Activated CD4-positive, CD25-positive, alpha-beta regulatory T cell treated with anti-CD3 and anti-CD28 coated beads, Interleukin-2, amount 50 U/mL, for 72 hours (primary cell): ENCODE results near the gene C1QTNF6.
"Not testable (repeated sequence)": the region's sequence is repeated elsewhere in the genome, so short reads cannot be mapped to it uniquely, and the experiment has no call there.

Source experiments
- DNase-seq: peaks from one replicate; pipeline ENCODE4 v3.0.0; 2021

The C1QTNF6 gene

DNA sequence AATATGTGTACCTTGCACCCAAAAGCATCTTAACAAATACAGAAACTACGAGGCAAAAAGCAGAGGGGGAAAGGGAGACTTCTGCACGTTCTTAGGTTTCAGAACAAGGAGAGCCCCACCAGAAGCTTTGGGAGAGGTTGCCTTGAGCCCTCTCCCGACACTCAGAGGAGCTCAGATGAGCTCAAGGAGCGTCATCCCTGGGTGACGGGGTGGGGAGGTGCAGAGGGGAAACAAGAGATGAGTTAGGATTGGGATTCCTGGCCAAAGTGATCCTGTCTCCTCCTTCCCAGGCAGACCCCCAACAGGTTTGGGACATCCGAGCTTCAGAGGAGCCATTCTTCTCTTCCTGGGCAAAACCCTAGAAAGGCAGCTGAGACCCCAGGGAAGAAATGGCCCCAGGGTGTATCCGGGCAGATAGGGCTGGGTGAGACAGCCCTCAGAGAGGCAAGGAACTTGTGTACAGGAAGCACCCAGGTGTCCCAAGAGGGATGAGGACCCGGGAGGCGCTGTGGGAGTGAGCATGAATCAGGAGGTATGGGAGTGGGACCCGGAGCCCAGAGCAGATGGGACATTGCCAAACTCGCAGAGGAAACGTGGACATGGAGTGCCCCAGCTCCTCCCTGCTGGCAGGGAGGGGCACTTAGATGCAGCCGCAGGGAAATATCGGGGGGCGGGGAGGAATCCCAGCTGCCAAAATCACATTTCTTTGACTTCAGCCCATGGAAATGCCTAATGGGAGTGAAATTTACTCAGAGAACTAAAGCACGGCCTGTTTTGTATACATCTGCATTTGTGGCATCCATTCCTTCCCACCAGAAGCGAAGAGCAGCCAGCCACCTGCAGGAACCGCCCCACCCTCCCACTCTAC is 12.4 kb downstream of the C1QTNF6 start:
- no peak for DNase-seq

DNA sequence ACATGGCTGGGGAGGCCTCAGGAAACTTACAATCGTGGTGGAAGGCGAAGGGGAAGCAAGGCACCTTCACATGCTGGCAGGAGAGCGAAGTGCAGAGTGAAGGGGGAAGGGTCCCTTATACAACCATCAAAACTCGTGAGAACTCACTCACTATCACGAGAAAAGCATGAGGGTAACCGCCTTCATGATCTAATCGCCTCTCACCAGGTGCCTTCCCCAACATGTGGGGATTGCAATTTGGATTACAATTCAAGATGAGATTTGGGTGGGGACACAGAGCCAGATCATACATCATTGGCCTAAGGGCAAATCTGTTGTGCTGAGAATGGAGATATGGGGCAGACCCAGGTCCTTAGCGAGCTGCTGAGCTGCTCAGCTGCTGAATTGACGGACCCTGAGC is 13.1 kb downstream of the C1QTNF6 start:
- DNase-seq = no peak

DNA sequence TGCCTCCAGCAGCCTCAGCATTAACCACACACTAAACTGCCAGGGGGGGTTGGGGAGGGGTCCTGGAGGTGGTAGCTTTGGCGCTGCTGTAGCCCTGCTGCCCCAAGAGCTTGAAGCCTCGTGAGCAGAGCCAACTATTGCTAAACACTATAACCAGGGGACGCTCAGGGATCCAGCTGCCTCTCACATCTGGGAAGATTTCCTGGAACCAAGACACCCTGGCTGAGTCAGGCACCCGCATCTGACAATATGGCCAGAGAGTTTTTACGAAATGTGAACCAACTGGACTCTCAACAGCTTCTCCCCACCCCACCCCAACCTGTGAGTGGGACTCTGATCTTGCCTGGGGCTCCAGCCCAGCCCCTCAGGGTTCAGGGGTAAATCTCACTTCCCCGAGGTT is 14.3 kb downstream of the C1QTNF6 start:
- DNase-seq = no peak

DNA sequence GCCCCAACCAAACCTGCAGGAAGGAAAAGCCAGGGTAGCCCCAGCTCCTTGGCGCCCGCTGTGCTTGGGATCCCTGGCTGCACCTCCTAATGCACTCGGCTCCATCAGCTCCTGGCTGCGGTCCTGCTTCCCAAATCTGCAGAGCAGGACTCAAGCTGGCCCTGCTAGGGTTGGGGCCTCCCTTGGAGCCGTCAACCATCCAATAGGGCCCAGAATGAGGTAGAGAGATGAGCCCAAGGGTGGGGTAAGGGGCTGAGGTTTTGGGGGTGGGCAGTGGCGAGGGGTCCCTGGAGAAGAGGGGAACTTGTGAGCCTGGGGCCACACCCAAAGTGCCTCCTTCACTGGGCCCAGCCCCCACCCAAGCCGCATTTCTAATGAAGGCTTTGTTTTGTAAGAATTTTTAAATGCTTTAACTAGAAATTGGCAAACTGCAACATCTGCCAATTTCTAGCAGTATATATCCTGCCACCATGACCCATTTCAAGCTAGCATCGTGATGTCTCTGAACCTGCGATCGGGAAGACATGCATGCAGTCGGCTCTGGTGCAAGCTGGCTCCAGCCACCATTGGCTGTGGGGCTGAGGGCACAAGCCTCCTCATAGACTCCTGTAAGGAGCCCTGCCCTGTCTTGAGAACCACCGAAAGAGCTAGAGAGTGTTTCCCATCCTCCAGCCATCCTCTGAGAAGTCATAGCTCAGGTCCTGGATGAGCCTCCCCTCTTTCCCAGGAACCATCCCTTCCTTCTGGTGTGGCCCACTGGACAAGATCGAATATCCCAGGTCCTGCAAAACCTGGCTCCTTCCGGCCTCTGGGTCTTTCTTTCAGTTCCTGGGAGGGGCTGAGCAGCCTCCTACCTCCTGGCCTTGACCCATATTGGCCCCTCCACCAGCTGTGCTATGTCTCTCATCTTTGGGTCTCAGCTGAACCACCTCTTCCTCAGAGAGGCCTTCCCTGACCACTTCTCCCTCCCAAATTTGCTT is 15.5 kb downstream of the C1QTNF6 start:
- DNase-seq = no peak

DNA sequence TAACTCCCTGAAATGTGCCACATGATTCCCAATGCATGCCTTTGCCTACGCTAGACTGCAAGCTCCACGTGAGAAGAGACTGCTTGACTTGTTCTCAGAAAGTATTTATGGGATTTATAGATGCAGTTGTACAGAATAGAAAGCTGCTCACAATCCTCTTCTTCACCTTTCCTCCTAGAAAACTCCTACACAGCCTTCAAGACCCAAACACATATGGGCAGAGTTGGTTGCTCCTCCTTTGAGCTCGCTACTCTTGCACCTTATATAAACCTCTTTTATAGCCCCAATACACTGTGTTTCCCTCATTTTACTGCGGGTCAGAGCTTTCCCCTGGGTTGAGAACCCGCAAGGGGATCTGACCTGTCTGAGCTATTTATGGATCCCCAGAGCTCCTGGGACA is 16.4 kb downstream of the C1QTNF6 start:
- no peak for DNase-seq

DNA sequence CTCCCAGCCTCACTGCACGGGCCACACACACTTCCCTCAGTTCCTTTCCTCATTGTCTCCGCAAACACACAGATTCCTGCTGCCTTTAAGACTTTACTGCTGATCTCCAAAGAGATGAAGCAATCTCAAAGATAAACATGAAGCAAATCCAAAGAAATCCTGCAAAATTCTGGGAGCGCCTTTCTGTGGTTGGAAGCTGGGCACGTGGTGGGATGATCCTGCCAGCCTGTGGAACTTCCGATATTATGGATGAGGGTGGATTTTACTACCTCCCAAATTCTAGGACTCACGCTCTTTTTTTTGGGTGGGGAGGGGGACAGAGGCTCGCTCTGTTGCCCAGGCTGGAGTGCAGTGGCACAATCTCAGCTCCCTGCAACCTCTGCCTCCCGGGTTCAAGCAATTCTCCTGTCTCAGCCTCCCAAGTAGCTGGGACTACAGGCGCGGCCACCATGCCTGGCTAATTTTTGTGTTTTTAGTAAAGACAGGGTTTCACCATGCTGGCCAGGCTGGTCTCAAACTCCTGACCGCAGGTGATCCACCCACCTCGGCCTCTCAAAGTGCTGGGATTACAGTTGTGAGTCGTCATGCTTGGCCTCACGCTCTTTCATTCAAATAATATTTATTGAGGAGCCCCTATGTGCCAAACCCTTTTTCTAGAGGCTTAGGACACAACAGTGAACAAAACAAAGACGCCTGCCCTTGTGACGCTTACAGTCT is 17.2 kb downstream of the C1QTNF6 start:
- DNase-seq = not testable (repeated sequence)

DNA sequence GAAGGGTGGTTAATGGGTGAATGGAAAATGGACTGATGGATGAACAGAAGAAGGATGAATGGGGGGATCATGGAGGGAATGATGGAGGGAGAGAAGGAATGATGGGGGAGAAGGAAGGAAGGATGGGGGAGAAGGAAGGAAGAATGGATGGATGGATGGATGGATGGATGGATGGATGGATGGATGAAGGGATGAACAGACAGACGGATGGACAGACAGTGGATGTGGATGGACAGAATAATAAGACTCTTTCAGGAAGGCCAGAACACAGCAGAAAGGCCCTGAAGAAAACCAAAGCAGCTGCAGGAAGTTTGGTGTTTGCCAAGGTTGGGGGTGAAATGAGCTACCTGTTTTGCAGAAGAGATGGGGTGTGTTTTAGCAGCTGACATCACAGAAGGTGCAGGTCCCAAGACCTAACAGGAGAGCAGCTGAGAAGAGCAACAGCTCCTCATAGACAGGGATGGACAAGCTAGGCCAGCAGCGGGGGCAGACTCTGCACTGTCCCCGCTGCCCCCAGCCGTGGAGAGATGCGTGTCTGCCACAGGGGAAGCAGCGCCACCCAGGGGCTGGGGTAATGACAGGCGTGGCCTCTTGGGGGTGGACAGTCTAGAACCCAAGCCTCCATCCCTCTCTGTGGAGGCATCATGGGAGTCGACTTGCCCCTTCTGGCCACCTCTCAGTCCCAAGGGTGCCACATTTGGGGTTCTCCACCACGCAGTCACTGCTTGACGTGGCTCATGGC is 17.9 kb downstream of the C1QTNF6 start:
- DNase-seq = peak; percentile 29

DNA sequence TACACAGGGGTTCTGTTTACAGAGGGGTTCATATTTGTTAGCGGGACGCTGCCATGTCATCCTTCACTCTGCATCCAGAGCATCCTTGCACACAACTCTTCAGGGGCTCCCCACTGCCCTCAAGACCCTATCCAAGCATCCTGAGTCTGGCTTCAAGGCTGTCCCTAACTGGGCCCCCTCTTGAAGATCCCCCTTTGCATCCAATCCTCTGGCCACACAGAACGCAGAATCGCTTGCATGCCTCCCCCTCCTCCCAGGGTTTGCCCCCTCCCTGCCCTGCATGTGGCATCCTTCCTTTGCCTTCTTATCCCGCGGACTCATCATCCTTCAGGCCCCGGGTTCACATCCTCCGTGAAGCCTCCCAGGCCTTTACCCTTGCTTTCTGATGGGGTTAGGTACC is 18.6 kb downstream of the C1QTNF6 start:
- peak; percentile 28 for DNase-seq

DNA sequence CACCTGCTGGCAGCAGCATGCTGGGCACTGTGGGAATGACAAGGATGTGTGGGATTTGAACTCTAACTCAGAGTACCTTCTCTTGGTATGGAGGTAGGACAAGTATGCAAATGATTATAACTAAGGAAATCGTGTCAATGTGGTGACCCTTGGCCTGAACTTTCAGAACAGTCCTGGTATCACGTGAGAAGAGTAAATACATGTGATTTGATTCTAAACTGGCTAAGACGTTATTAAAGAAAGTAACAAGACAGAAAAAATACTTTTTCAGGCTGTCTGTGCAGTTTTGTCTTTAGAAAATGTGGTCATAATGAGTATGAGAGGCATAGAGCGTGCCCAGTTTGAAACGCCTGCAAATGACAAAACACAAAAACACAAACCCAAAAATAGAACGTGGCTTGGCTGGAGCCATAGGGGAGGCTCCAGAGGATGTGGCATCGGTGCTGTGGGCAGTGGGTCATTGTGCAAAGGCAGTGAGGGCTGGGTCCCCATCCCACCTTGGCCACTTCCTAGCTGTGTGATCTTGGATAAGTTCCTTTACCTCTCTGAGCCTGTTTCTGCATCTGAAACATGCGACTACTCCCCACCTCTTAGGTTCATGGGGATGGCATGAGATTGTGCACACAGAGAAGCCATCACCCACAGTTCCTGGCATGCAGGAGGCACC is 19.9 kb downstream of the C1QTNF6 start:
- peak; percentile 39 for DNase-seq

DNA sequence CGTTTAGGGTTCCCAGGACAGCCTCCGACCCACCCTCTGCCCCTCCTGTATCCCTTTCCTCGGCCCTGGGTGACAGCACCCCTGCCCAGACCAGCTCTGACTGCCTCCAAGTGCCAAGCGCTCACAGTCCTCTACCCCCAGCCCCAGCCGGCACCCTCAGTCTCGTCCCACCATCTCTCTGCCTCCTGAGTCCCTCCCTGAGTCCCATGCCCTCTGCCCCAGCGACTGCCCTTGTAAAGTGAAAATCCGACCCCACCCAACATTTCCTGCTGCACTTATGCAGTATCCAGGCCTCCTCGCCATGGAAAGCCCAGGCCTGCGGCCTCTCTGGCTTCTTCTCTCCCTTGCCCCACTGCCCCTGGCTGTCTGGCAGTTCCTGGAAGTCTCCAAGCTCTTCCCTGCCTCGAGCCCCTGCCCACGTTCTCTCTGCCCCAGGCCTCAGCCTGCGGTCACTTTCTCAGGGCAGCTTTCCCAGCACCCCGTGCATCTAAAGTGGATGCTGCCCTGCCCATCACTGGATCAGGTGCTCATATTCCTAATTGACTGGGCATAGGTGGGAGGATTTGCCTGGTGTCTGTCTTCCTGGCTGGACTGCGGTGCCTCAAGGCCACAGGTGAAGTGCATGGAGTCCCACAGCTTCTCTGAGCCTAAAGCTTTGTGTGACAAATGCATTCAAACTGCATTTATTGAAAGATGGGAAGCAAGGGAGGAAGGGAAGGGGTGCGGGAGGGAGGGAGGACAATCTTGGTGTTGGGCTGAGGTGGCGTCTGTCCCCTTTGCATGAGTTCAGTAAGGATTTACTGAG is 20.7 kb downstream of the C1QTNF6 start:
- peak; percentile 32 for DNase-seq

DNA sequence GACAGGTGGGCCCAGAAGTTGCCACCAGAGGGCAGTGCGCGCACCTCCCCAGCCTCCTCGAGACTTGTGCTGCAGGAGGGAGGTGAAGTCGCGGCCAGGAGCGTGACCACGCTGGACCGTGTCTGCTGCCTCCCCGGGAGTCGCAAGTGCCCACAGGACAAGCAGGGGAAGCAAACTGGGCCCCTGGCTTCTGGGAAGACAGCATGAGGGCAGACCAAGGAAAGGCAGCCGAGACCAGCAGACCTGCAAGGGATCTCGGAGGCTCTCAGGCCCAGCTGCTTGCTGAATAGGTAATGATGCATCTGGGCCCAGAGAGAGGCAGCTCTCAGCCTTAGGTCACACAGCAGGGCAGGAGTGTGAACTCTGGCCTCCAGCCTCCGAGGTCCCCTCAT is 21.4 kb downstream of the C1QTNF6 start:
- DNase-seq = peak; percentile 90

DNA sequence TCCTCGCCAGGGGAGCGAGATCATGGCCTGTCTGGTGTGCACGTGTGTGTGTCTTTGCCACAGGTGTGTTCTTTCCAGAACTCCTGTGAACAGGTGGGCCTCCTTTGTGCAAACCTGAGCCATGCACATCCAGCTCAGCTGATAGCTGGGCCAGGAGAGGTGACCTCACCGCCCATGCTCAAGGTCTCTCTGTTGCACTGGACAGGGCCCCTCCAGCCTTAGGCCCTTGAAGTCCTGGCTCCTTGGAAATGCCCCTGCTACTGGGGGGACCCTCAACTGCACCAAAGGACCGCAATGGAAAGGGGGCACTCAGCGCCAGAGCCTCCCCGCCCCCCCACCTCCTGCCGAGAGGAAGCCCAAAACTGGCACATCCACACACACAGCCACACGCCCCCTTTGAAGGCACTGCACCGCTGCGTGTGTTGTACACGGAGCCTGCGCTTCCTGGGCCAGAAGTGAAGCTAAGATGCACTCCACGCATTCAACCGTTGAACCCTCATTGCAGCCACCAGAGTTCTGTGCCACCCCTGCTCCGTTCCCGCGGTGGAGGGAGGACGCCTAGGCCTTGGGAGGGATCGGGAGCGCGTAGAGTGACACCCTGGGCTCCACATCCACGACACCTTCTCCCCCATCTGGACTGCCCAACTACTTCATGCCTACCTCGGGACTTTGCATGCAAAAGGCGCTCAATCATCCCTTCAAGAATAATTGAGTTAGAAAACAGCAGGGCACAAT is 21.9 kb downstream of the C1QTNF6 start:
- DNase-seq = no peak

DNA sequence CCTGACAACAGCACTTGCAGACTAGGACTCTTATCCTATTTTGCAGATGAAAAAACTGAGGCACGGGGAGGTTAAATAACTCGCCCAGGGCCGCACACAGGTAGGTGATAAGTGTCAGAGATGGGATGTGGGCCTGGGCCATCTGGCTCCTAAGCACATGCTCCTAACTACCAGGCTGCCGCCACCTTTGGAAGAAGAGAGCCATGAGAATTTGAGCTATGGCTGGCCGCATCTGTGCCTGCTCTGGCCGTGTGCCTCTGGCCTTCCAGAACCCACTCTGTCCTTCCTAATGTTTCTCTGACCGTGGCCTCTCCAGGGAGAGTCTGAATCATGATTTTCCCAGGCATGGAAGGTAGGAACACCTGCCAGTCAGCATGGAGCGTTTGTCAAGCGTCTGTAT is 23.0 kb downstream of the C1QTNF6 start:
- DNase-seq = no peak

DNA sequence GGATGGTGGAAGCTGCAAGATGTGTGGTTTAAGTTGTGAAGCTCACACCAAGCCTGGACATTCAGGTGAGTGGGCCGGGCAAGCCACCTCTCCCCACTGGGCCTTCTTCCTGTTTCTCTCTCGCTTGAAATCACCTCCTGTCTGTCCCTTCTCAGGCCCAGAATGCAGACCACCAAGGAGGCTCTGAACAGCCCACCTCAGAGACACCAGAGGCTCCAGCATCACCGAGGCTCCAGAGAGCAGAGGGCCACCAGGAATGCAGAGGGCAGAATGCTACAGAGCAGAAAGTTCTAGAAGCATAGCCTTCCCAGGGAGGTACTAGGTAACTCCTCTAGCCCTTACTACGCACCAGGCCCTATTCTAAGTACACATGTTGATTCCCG is 23.6 kb downstream of the C1QTNF6 start:
- DNase-seq = no peak

DNA sequence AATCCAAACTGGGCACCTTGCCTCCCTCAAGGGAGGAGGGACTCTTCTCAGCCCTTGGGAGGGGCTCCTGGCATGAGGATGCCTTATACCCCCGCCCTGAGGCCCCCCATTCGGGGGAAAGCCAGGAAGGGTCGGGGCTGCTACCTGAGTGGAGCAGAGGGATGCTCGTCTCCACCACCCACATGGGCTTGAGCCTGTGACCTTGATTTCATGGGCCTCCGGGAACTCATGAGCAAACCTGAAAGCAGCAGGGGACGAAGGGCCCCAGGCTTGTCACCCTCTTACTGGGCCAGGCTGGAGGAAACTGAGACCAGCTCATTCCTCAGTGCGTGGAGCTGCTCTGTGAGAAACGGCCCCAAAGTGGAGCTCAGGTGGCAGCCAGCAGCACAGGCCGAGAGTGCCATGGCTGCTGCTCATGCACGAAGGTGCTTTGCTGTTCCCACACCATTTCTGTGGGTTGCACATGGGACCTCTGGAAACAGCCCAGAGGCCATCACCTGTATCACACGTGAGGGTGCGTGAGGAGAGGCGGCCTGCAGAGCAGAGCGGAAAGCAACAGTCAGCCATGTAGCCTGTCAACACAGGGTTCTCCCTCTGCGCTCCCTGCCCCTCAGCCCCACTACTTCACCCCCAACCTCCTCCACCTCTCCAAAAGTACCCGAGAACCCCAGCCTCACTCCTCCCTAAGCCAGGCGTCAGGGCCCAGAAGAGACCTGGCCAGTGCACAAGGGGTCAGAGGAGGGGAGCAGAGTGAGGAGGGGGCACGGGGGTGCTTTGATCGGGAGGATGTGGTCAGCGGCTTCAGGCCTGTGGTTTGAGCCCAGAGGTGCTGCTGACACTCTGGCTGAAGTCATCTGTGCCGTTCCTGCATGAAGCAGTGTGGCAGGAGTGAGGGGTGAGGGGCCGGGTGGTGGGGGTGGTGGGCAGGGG is 24.2 kb downstream of the C1QTNF6 start:
- peak; percentile 74 for DNase-seq

DNA sequence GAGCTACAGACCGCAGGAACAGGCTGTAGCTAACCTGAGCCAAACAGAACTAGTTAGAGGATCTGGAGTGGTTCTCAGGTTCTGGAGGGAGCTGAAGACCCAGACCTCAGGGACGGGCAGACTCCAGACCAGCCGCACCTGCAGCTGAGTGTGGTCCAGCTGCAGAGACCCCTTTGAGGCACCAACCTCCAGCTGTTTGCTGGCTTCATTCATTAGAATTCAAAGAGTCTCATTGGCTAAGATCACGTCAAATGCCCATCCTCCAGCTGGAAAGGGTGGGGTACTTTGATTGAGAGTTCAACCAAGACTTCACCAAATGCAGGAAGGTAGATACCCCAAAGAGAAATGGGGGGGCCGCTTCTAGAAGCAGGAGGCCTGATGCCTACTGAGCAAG is 25.0 kb downstream of the C1QTNF6 start:
- DNase-seq = no peak

DNA sequence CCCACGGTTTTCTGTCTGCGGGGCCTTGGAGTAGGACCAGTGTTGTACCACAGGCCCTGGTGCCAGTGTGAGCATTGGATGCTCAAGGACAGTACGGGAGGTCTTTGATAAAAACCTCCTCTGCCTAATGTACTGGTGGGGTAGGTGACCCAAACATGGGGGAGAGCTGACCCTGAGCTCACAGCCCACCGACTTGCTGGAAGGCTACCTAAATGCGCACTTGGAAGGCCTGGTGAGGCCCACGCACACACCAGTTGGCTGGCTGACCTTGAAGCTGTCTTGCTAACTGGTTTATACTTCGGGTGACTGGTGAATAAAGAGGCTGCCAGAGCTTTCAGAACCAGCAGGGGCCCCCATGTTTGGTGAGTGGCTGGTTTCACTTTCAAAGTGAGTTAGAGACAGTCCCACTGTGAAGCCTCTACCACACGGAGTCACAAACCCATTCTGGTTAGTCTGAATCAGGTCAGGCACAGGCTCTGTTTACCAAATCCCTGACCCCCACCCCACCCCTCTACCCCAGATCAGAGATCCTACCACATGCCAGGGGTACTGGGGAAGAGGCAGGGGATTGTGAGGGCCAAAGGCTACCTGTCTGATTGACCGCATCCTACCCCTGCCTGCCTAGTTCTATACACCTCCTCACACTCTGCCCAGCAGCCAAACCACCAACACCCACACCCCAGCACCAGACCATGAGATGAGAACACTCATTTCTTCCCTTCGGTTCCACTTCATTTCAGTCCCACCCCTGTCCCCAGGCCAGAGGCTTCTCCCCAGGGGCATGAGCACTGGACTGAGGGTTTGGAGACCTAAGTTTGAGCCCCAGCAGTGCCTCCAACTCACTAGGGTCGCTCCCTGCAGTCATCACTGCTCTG is 25.6 kb downstream of the C1QTNF6 start:
- peak; percentile 73 for DNase-seq

DNA sequence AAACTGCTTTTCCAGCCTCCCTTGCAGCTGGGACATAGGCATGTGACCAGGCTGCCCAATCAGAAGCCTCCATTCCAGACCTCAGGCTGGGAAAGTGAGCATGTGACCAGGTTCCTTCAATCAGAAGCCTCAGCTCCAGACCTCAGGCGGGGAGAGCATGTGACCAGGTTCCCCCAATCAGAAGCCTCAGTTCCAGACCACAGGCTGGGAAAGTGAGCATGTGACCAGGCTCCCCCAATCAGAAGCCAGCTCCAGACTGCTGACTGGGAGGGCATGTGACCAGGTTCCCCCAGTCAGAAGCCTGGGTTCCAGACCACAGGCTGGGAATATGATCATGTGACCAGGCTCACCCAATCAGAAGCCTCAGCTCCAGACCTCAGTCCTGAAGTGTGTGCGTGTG is 26.6 kb downstream of the C1QTNF6 start:
- peak; percentile 73 for DNase-seq
